Measurements from ENCODE around the gene NMT1. TPM values are rescaled to one million over a fixed set of nuclear protein-coding genes. Genes with fewer than 3 reads are reported as not detected.

The NMT1 gene
- polyA plus RNA-seq, 1 of the 3 experiments (the other 2 are of a cell fraction): 30.1 TPM

- DNase-seq: no peak
- H3K36me3 ChIP-seq (replicated peaks in 1 of 2; ENCODE audit: control insufficient read depth in 1 of 2, insufficient read depth in 2 of 2, low read length in 1 of 2): peaks cover 0 to 8% of the 10 kb centered on the region in 2 experiments
- H3K27me3 ChIP-seq (ENCODE audit: insufficient read depth): no peaks in the 10 kb centered on the region
- ChIA-PET CTCF (interaction anchor here (0.7 to 13.0 kb wide), 34 partner anchors 7 to 245 kb away, joined by 3 to 433 read pairs (median 7); partner anchors contain the start of genes ACBD4, C1QL1, DCAKD and EFTUD2), POLR2A (interaction anchor here (1.0 to 2.8 kb wide), 6 partner anchors 41 to 128 kb away, joined by 3 to 14 read pairs (median 4); partner anchors contain the start of genes EFTUD2 and NMT1)
- H3K9me3 ChIP-seq: no peaks in the 10 kb centered on the region
- no peak for TF ChIP-seq SIN3A (IDR thresholded peaks at IDR 0.05; ENCODE audit: borderline replicate concordance, low read depth, low read length)
- no peak for TF ChIP-seq FOXJ3 (CRISPR knock-in tag; IDR thresholded peaks at IDR 0.05)
- no peak for TF ChIP-seq GATA2 (CRISPR knock-in tag; IDR thresholded peaks at IDR 0.05)
- TF ChIP-seq MEF2A (IDR thresholded peaks at IDR 0.05; ENCODE audit: borderline replicate concordance, low read depth): no peak
- TF ChIP-seq USF2 (IDR thresholded peaks at IDR 0.05; ENCODE audit: borderline replicate concordance, low read depth, low read length): no peak
- H3K4me2 ChIP-seq: no peak overlapping the region
- no peak overlapping the region for H2AFZ ChIP-seq (ENCODE audit: low read depth)
- peaks cover 10 to 34% of the 10 kb centered on the region in 2 experiments; a peak in 1 of 4 replicates for H3K4me1 ChIP-seq (ENCODE audit: control insufficient read depth in 1 of 2, insufficient read depth in 2 of 2, low read depth in 1 of 2, low read length in 1 of 2)
- 95% methylated on average over 14 of the region's 17 CpGs for WGBS (ENCODE audit: low lambda C conversion rate)
- no peaks in the 10 kb centered on the region for H4K20me1 ChIP-seq (ENCODE audit: insufficient read depth)
- H3K4me3 ChIP-seq (ENCODE audit: low read depth in 2 of 2, low read length in 1 of 2): no peak overlapping the region
- peaks cover 23% of the 10 kb centered on the region for H3F3A ChIP-seq (replicated peaks; ENCODE audit: insufficient read depth)
- H3K9ac ChIP-seq: no peak overlapping the region
- H3K27ac ChIP-seq (ENCODE audit: low read depth in 2 of 2, low read length in 1 of 2): no peak overlapping the region
- H3K9me2 ChIP-seq: no peaks in the 10 kb centered on the region
- H3K79me2 ChIP-seq (ENCODE audit: insufficient read depth): no peaks in the 10 kb centered on the region
Measured at GRCh38 chr17:45020354-45021138, 40.6 kb upstream of the NMT1 start.

- ChIA-PET POLR2A (interaction anchor here (1.1 to 2.8 kb wide), 2 partner anchors 101 to 104 kb away, joined by 4 to 14 read pairs; no protein-coding TSS in a partner anchor), CTCF (interaction anchor here (0.6 to 13.0 kb wide), 73 partner anchors 8 to 247 kb away, joined by 3 to 433 read pairs (median 4); partner anchors contain the start of genes ACBD4, C1QL1, DCAKD and EFTUD2)
- no peak overlapping the region for H3K4me2 ChIP-seq
- H3K27me3 ChIP-seq (ENCODE audit: insufficient read depth): no peaks in the 10 kb centered on the region
- no peaks in the 10 kb centered on the region for H3K9me3 ChIP-seq
- H3K4me3 ChIP-seq (ENCODE audit: low read depth in 2 of 2, low read length in 1 of 2): peak overlapping the region in 1 of 2 experiments; percentile 19; a peak in 1 of 4 replicates
- H3K9ac ChIP-seq: no peak overlapping the region
- no peaks in the 10 kb centered on the region for H4K20me1 ChIP-seq (ENCODE audit: insufficient read depth)
- DNase-seq: peak; percentile 96
- peaks cover 0 to 11% of the 10 kb centered on the region in 2 experiments for H3K36me3 ChIP-seq (replicated peaks in 1 of 2; ENCODE audit: control insufficient read depth in 1 of 2, insufficient read depth in 2 of 2, low read length in 1 of 2)
- 0 out of 2 replicates have a peak overlapping the region, but pooled peaks have one; percentile 56 for H2AFZ ChIP-seq (ENCODE audit: low read depth)
- H3K27ac ChIP-seq (ENCODE audit: low read depth in 2 of 2, low read length in 1 of 2): peak overlapping the region in 1 of 2 experiments; percentile 77; a peak in 2 of 4 replicates
- peaks cover 10 to 34% of the 10 kb centered on the region in 2 experiments; a peak in 1 of 4 replicates for H3K4me1 ChIP-seq (ENCODE audit: control insufficient read depth in 1 of 2, insufficient read depth in 2 of 2, low read depth in 1 of 2, low read length in 1 of 2)
- peaks cover 18% of the 10 kb centered on the region for H3F3A ChIP-seq (replicated peaks; ENCODE audit: insufficient read depth)
- no peaks in the 10 kb centered on the region for H3K9me2 ChIP-seq
- WGBS (ENCODE audit: low lambda C conversion rate): 29% methylated on average over 21 of the region's 57 CpGs
- H3K79me2 ChIP-seq (ENCODE audit: insufficient read depth): no peaks in the 10 kb centered on the region
- TF ChIP-seq EP300 (IDR thresholded peaks at IDR 0.05; ENCODE audit: borderline replicate concordance in 1 of 2, low read depth in 1 of 2, low read length in 1 of 2) (no peak), CTCF (IDR thresholded peaks at IDR 0.05) (peak; percentile 88), TAF1 (IDR thresholded peaks at IDR 0.05; ENCODE audit: borderline replicate concordance, low read depth, low read length) (no peak), FOXJ3 (CRISPR knock-in tag; IDR thresholded peaks at IDR 0.05) (no peak), MXI1 (IDR thresholded peaks at IDR 0.05; ENCODE audit: low read depth, low read length) (peak; percentile 25; the same call in 1 of the 2 replicates), IRF3 (IDR thresholded peaks at IDR 0.05; ENCODE audit: low read depth, low read length) (no peak), TEAD4 (IDR thresholded peaks at IDR 0.05; ENCODE audit: borderline replicate concordance, insufficient read depth) (no peak), SMC3 (IDR thresholded peaks at IDR 0.05; ENCODE audit: low read depth, low read length) (peak; percentile 86), SIN3A (IDR thresholded peaks at IDR 0.05; ENCODE audit: borderline replicate concordance, low read depth, low read length) (no peak), POLR2AphosphoS5 (IDR thresholded peaks at IDR 0.05; ENCODE audit: low read depth, low read length) (0 out of 2 replicates have a peak, but pooled peaks have one; percentile 9), RAD21 (IDR thresholded peaks at IDR 0.05; ENCODE audit: low read length) (peak; percentile 77), TCF12 (IDR thresholded peaks at IDR 0.05) (no peak), RFX5 (IDR thresholded peaks at IDR 0.05; ENCODE audit: low read length) (no peak), NFIC (IDR thresholded peaks at IDR 0.05; ENCODE audit: borderline replicate concordance) (no peak), JUND (IDR thresholded peaks at IDR 0.05) (no peak)
Measured at GRCh38 chr17:45021607-45022287, 39.4 kb upstream of the NMT1 start.

All from SK-N-SH (cell line).